RPMI8226 (cell line): ENCODE data around the gene CAMKMT.
"Not testable (repeated sequence)": the region's sequence is repeated elsewhere in the genome, so short reads cannot be mapped to it uniquely, and the experiment has no call there.

ENCODE experiments used
- DNase-seq: peaks from one replicate; pipeline ENCODE4 v3.0.0-alpha.2; 2015

Gene CAMKMT

GRCh38 chr2:44559108-44559507 lies 197.4 kb downstream of the CAMKMT start:
- DNase-seq, result no peak

GRCh38 chr2:44560352-44560751 lies 198.6 kb downstream of the CAMKMT start:
- peak; percentile 24 for DNase-seq

GRCh38 chr2:44560941-44561340 lies 199.2 kb downstream of the CAMKMT start:
- DNase-seq, result no peak

GRCh38 chr2:44562737-44563136 lies 201.0 kb downstream of the CAMKMT start:
- no peak for DNase-seq

DNA sequence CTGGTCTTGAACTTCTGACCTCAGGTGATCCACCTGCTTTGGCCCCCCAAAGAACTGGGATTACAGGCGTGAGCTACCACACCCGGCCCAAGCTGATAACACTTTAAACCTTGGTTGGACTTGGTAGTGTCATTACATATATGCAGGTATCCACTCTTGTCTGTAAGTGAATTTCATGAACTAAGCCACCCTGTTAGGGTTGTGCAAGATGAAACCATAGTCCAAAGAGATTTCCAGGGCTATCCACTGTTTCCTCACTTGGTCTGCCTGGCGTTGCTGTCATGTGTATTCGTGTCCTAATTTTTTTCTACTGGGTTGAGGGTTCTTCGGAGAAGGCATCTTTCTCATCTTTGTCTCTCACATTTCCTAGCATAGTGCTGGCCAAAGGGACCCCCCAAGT lies 203.0 kb downstream of the CAMKMT start:
- DNase-seq, result no peak

- DNase-seq, result no peak
Measured at GRCh38 chr2:44566059-44566458, 204.3 kb downstream of the CAMKMT start.

GRCh38 chr2:44569491-44569890 lies 207.7 kb downstream of the CAMKMT start:
- DNase-seq, result no peak

DNA sequence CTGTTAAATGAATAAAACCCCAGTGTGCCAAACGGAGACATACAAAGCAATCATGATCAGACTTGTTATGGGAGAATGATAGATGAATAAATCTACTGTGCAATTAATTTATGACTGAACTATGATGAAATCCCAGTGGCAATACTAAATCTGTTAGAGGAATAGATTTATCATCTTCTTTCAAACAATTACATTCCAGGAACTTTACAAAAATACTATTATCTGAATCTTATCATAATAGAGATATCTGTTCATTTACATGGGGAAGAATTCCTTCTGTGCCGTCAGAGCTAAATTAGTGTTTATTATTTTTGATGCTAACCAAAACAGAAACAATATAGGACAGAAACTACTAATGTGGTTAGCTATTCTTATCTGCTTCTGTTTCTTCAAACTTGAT lies 208.5 kb downstream of the CAMKMT start:
- no peak for DNase-seq

GRCh38 chr2:44570777-44571176 lies 209.0 kb downstream of the CAMKMT start:
- no peak for DNase-seq

DNA sequence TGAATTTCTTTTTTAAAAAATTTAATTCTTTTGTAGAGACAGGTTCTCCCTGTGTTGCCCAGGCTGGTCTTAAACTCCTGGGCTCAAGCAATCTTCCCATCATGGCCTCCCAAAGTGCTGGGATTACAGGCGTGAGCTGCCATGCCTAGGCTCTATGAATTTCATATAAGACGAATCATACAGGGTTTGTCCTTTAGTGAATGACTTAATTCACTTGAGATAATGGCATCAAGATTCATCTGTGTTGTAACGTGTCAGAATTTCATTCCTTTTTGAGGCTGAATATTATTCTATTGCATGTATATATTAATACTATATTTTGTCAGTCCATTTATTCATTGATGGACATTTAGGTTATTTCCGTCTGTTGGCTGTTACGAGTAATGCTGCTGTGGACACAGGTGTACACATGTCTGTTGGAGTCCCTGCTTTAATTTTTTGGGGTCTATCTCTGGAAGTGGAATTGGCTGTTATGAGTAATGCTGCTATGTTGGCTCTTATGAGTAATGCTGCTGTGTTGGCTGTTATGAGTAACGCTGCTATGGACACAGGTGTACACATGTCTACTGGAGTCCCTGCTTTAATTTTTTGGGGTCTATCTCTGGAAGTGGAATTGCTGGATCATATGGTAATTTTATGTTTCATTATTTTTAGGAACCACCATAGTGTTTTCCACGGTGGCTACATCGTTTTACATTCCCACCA lies 210.6 kb downstream of the CAMKMT start:
- DNase-seq, result no peak

- no peak for DNase-seq
Measured at GRCh38 chr2:44573996-44574395, 212.2 kb downstream of the CAMKMT start.

GRCh38 chr2:44578471-44579093 lies 216.8 kb downstream of the CAMKMT start:
- no peak for DNase-seq

- no peak for DNase-seq
Measured at GRCh38 chr2:44579115-44579836, 217.5 kb downstream of the CAMKMT start.

GRCh38 chr2:44579837-44580230 lies 218.1 kb downstream of the CAMKMT start:
- no peak for DNase-seq

- no peak for DNase-seq
Measured at GRCh38 chr2:44580875-44581515, 219.2 kb downstream of the CAMKMT start.

DNA sequence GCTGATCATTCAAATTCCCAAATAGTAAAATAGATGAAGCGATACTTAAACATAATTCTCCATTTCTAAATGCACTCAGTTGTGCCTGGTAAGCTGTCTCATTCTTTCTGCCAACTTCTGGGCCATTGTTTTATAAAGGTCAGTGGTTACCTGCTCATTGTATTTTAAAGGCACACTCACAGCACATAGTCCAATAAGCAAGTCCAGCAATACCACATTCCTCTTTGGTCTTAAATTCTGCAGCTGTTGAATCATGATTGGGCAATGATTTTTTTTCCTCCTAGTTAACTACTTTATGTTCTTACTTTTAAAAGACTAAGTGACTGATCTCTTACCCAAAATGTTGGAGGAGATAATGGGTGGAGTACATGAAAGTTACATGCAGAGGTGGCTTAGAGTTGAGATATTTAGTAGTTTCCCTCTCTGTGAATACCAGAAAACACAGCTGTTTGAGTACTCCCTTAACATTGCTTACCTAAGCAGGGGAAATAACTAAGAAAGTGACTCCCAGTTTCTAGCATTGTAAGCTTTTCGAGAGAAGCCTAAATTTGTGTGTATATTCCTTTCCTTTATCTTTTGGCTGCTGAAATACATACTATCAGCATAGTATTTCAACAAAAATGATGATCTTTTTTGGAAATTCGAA lies 220.7 kb downstream of the CAMKMT start:
- DNase-seq, result no peak

- not testable (repeated sequence) for DNase-seq
Measured at GRCh38 chr2:44595615-44596014, 233.9 kb downstream of the CAMKMT start.

DNA sequence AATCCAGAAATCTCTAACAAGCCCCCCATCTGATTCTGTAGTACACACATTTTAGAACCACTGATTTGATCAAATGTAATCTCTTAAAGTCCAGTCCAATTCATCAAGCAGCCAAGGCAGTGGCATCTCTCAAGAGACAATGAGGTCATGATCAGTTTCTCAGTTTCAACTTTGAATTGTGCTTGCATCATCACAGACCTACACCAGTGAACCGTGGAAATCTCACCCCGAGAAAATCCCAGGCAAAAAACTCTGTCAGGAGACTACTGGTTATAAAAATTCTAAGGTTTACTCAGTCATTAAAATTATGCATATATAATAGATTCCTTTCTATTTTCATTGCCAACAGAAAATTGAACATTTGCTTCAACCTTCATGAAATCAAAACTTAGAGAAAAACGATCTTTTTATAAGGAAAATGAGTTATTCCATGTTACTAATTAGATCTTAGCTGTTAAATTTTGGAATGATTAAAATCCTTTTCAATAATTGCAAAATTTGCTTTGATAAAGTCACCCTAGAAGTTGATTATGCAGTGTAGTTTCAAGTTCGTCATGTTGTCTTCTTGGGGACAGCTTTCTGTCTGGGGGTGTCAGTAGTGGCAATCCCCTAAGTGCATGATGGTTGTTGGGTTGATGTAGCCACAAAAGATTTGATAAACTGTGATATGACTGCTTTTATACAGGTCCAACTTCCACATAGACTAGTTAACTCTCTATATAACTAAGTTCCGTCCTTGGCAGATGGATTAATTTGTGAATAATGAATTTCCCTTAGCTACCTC lies 235.0 kb downstream of the CAMKMT start:
- DNase-seq, result no peak

DNA sequence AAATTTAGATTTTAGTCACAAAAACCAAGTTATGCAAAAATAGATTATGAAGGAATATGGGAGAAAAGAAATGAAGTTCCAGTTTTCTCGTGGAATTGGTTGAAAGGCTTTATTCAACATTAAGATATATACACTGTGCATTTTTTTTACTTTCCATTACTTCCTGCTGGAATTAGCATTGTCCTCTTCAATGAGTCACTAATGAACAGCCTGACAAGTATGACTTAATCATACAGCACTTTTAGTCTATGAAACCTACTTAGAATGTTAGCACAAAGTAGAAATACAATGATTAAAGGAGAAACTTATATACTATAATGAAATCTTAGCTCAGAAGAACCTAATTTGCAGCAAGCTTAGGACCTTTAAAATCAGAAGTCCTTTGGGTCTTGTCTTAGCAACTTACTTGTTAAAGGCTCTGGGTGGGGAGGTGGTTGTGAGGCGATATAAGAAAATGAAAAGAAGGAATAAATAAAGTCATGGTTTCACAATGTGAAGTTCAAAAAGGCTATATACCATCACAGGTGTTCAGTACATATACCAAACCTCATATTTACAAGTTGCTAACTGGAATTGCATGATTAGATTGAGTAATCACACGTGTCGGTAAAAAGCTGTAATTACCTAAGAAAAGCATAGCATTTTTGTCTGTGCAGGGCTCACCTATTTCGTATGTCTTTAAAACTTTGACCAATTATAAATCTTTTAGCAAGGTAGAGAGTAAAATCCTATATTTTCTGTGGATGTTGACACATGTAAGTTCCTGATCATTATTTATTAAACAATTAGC lies 236.8 kb downstream of the CAMKMT start:
- no peak for DNase-seq

DNA sequence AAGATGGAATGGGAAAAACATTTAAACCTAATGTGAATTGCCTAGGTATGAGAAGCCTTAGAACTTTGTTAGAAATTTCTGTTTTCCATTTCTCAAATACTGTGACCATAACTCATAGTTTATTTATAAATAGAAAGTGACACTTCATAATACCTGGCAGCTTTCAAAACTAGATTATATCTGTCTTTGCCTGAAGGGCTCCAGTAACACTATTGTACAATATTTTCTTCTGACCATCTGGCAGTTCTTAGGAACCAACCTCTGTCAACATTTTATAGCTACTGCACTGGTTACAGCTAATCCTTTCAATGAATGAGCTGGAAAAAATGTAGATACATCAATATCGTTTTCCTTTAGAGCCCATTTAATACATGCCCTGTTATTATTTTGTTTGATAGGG lies 237.4 kb downstream of the CAMKMT start:
- no peak for DNase-seq

- DNase-seq, result no peak
Measured at GRCh38 chr2:44602446-44602845, 240.7 kb downstream of the CAMKMT start.
